Measurements from ENCODE around the gene PUM2. TPM values are rescaled to one million over a fixed set of nuclear protein-coding genes. Genes with fewer than 3 reads are reported as not detected.

Gene PUM2
- total RNA-seq, 1 experiment from 2014 or later = 104 TPM

GRCh38 chr2:20225294-20226151 is 125.1 kb downstream of the PUM2 start (continued):
- TF ChIP-seq TEAD1 (CRISPR knock-in tag; IDR thresholded peaks at IDR 0.05) (peak; percentile 66; the same call in 1 of the 2 replicates), ARID4B (CRISPR knock-in tag; IDR thresholded peaks at IDR 0.05; ENCODE audit: borderline replicate concordance) (peak; percentile 73), E2F5 (CRISPR knock-in tag; IDR thresholded peaks at IDR 0.05) (peak; percentile 29), IRF1 (CRISPR knock-in tag; IDR thresholded peaks at IDR 0.05) (no peak), ZNF671 (CRISPR knock-in tag; IDR thresholded peaks at IDR 0.05) (no peak), NFYB (CRISPR knock-in tag; conservative IDR thresholded peaks at IDR 0.05; ENCODE audit: low read depth) (no peak), FOXP1 (CRISPR knock-in tag; IDR thresholded peaks at IDR 0.05; ENCODE audit: borderline replicate concordance) (peak; percentile 45; the same call in 1 of the 2 replicates), ZNF425 (CRISPR knock-in tag; conservative IDR thresholded peaks at IDR 0.05) (no peak), ESRRA (CRISPR knock-in tag; IDR thresholded peaks at IDR 0.05; ENCODE audit: borderline replicate concordance) (no peak), E2F4 (CRISPR knock-in tag; IDR thresholded peaks at IDR 0.05; ENCODE audit: borderline replicate concordance, low read depth) (no peak), CREB1 (CRISPR knock-in tag; IDR thresholded peaks at IDR 0.05) (0 out of 2 replicates have a peak, but pooled peaks have one; percentile 30), RELA (CRISPR knock-in tag; IDR thresholded peaks at IDR 0.05; ENCODE audit: borderline replicate concordance) (no peak), ZMAT4 (CRISPR knock-in tag; IDR thresholded peaks at IDR 0.05) (no peak), HMGXB4 (CRISPR knock-in tag; IDR thresholded peaks at IDR 0.05) (peak; percentile 98), SP1 (CRISPR knock-in tag; conservative IDR thresholded peaks at IDR 0.05) (peak; percentile 63), NR2C2 (CRISPR knock-in tag; IDR thresholded peaks at IDR 0.05) (no peak), ETV6 (CRISPR knock-in tag; IDR thresholded peaks at IDR 0.05) (peak; percentile 3; the same call in 1 of the 2 replicates), IRF2 (CRISPR knock-in tag; IDR thresholded peaks at IDR 0.05; ENCODE audit: borderline replicate concordance, low read depth) (no peak), USF1 (CRISPR knock-in tag; IDR thresholded peaks at IDR 0.05) (peak; percentile 3; the same call in 1 of the 2 replicates), ERG (CRISPR knock-in tag; IDR thresholded peaks at IDR 0.05) (no peak), NR3C1 (CRISPR knock-in tag; conservative IDR thresholded peaks at IDR 0.05; ENCODE audit: low read depth) (no peak), NFE2L1 (CRISPR knock-in tag; IDR thresholded peaks at IDR 0.05) (no peak)
